Astrocyte (in vitro differentiated cells and primary cell): Measurements from ENCODE around the gene RBBP7. TPM values are rescaled to one million over a fixed set of nuclear protein-coding genes. Genes with fewer than 3 reads are reported as not detected.

ENCODE experiments used
- DNase-seq: peaks from one replicate; pipeline ENCODE4 v3.0.0-alpha.2; 2010; ENCODE audit warnings: low read depth
- FAIRE-seq: peaks from 2 replicates; lab custom pipeline; 2011; peaks lifted over from hg19 to GRCh38; lab: Jason Lieb, UNC
- H2AFZ ChIP-seq: 2 replicates; pipeline ENCODE4 v1.6.0; 2012; ENCODE audit warnings: low read depth, low read length, inconsistent platforms
- H3K27ac ChIP-seq: 2 replicates; pipeline ENCODE4 v1.5.1; 2011; ENCODE audit warnings: low read depth, low read length, inconsistent platforms
- H3K27me3 ChIP-seq: 2 replicates; pipeline ENCODE4 v1.6.0; 2011; ENCODE audit warnings: low read length, inconsistent platforms; ENCODE audit not compliant: insufficient read depth
- H3K36me3 ChIP-seq: 2 replicates; pipeline ENCODE4 v1.5.1; 2011; ENCODE audit warnings: low read length, inconsistent platforms; ENCODE audit not compliant: insufficient read depth
- H3K4me1 ChIP-seq: 2 replicates; pipeline ENCODE4 v1.5.1; 2011; ENCODE audit warnings: low read length, inconsistent platforms; ENCODE audit not compliant: insufficient read depth
- H3K4me2 ChIP-seq: 2 replicates; pipeline ENCODE4 v1.6.0; 2012; ENCODE audit warnings: low read length, inconsistent platforms
- H3K4me3 ChIP-seq: 2 replicates; pipeline ENCODE4 v1.5.1; 2011; ENCODE audit warnings: low read depth, mild to moderate bottlenecking, low read length, inconsistent platforms; ENCODE audit not compliant: insufficient read depth
- H3K79me2 ChIP-seq: 2 replicates; pipeline ENCODE4 v1.6.0; 2012; ENCODE audit warnings: mild to moderate bottlenecking, low read length, inconsistent platforms; ENCODE audit not compliant: insufficient read depth
- H3K9ac ChIP-seq: 2 replicates; pipeline ENCODE4 v1.6.0; 2012; ENCODE audit warnings: mild to moderate bottlenecking, low read length, inconsistent platforms
- H3K9me3 ChIP-seq: 2 replicates; pipeline ENCODE4 v1.5.1; 2012; ENCODE audit warnings: low read depth, mild to moderate bottlenecking, low read length, inconsistent platforms; ENCODE audit not compliant: insufficient read depth
- H4K20me1 ChIP-seq: 2 replicates; pipeline ENCODE4 v1.6.0; 2012; ENCODE audit warnings: low read length, inconsistent platforms; ENCODE audit not compliant: insufficient read depth
- H3K27ac Mint-ChIP-seq: one replicate; pipeline ENCODE4 v1.8.0; 2021; ENCODE audit warnings: mild to moderate bottlenecking, mixed read lengths; ENCODE audit not compliant: unreplicated experiment
- H3K27me3 Mint-ChIP-seq: one replicate; pipeline ENCODE4 v1.8.0; 2021; ENCODE audit warnings: low read depth, mixed read lengths; ENCODE audit not compliant: unreplicated experiment
- H3K36me3 Mint-ChIP-seq: one replicate; pipeline ENCODE4 v1.8.0; 2021; ENCODE audit warnings: low read depth, mixed read lengths; ENCODE audit not compliant: unreplicated experiment
- H3K4me1 Mint-ChIP-seq: one replicate; pipeline ENCODE4 v1.8.0; 2021; ENCODE audit warnings: low read depth, mixed read lengths; ENCODE audit not compliant: unreplicated experiment
- H3K4me3 Mint-ChIP-seq: one replicate; pipeline ENCODE4 v1.8.0; 2021; ENCODE audit warnings: mild to moderate bottlenecking, moderate library complexity, mixed read lengths; ENCODE audit not compliant: unreplicated experiment
- H3K9me3 Mint-ChIP-seq: one replicate; pipeline ENCODE4 v1.8.0; 2021; ENCODE audit warnings: mild to moderate bottlenecking, mixed read lengths; ENCODE audit not compliant: unreplicated experiment
- EZH2 ChIP-seq: IDR thresholded peaks from 2 replicates; pipeline ENCODE4 v1.6.1; 2012; ENCODE audit warnings: mild to moderate bottlenecking, low read length, inconsistent platforms; ENCODE audit not compliant: insufficient read depth
- total RNA-seq: library from RNA; stranded (reverse); gene quantifications from 2 replicates; pipeline ENCODE4 v1.2.1, GENCODE V29; 2021
- TF ChIP-seq, protein P1 (sequence below): IDR thresholded peaks from 2 replicates; pipeline ENCODE4 v1.5.1; 2011; ENCODE audit warnings: low read depth, mild to moderate bottlenecking, inconsistent platforms, low read length, moderate library complexity; ENCODE audit not compliant: insufficient read depth

Gene RBBP7
- total RNA-seq, 1 donor from 2014 or later: 86.1 TPM

DNA sequence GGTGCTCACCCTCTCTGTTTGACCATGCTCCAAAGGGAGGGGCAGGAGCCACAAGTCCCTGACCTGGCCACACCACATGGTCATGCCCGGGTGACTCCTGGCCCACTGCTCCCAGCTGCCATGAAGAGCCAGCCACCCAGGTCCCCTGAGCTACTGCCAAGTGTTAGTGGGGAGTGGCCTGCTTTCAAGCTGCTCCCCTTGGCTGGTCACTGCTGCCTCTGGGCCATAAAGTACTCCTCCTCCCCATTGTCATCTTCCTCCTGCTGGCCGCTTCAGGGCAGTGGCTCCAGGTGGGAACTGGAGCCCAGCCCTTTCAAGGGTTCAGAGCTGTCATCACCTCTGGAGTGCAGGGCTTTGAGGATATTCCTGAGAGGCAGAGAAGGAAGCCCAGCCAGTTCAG is 27.3 kb upstream of the RBBP7 start:
- Histone ChIP-seq H3K36me3 (no peaks in the 10 kb centered on the region), H3K9me3 (no peaks in the 10 kb centered on the region), H3K27me3 (no peaks in the 10 kb centered on the region), H3K4me3 (no peak overlapping the region), H3K9ac (no peak overlapping the region), H3K27ac (no peak overlapping the region), H3K4me1 (no peaks in the 10 kb centered on the region), H3K79me2 (no peaks in the 10 kb centered on the region), H2AFZ (no peak overlapping the region), H4K20me1 (no peaks in the 10 kb centered on the region), H3K4me2 (no peak overlapping the region)
- Mint-ChIP-seq H3K4me1 (peaks cover 2% of the 10 kb centered on the region), H3K9me3 (no peaks in the 10 kb centered on the region), H3K4me3 (no peak overlapping the region), H3K27ac (no peak overlapping the region), H3K27me3 (peaks cover 5% of the 10 kb centered on the region), H3K36me3 (no peaks in the 10 kb centered on the region)
- FAIRE-seq: no peak
- TF ChIP-seq, protein P1, sequence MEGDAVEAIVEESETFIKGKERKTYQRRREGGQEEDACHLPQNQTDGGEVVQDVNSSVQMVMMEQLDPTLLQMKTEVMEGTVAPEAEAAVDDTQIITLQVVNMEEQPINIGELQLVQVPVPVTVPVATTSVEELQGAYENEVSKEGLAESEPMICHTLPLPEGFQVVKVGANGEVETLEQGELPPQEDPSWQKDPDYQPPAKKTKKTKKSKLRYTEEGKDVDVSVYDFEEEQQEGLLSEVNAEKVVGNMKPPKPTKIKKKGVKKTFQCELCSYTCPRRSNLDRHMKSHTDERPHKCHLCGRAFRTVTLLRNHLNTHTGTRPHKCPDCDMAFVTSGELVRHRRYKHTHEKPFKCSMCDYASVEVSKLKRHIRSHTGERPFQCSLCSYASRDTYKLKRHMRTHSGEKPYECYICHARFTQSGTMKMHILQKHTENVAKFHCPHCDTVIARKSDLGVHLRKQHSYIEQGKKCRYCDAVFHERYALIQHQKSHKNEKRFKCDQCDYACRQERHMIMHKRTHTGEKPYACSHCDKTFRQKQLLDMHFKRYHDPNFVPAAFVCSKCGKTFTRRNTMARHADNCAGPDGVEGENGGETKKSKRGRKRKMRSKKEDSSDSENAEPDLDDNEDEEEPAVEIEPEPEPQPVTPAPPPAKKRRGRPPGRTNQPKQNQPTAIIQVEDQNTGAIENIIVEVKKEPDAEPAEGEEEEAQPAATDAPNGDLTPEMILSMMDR: no peak
- no peak for TF ChIP-seq EZH2
- no peak for DNase-seq

DNA sequence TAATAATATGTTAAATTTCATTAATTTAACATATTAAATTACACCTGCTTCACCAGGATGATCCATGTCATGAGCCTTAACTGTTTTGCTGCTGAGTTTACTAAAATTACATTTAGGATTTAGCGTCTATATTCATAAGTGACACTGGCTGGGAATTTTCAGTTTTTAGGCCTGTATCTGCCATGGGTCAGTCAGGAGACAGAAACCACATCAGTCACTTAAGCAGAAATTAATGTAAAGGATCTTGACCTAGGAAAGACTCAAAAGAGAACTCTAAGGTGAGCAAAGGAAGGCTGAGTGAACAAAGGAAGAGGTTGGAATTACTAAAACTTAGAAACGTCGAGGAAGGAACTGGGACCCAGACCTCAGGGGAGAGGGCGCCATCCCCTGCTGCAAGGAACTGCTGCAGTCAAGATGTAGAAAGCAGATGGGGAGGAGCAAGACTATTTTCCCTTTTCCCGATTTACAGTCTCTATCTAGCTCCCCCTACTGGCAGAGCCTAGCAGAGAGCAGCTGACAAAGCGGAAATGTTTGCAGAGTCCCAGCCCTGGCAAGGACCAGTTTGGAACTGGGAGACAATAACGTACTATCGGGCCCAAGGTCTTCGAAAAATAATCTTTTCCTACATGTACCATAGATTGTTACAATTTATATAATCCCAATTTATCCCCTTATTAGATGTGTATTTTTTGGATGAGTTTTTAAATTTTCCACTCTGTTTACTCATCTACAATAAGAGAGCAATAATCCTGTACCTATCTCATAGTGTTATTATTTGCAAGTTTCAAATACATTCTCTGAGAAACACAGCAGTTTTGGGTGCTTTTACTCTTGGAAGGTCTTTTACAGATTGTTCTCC is 22.6 kb upstream of the RBBP7 start:
- FAIRE-seq (peak; percentile 90), DNase-seq (peak; percentile 65)
- Histone ChIP-seq H3K79me2 (no peaks in the 10 kb centered on the region), H2AFZ (peak overlapping the region; percentile 66), H3K27ac (no peak overlapping the region), H3K4me3 (no peak overlapping the region), H3K9me3 (no peaks in the 10 kb centered on the region), H3K4me1 (no peaks in the 10 kb centered on the region), H4K20me1 (no peaks in the 10 kb centered on the region), H3K36me3 (no peaks in the 10 kb centered on the region), H3K27me3 (no peaks in the 10 kb centered on the region), H3K4me2 (peak overlapping the region; percentile 54), H3K9ac (no peak overlapping the region)
- Mint-ChIP-seq H3K9me3 (no peaks in the 10 kb centered on the region), H3K4me1 (peaks cover 2% of the 10 kb centered on the region), H3K27ac (no peak overlapping the region), H3K27me3 (peaks cover 1% of the 10 kb centered on the region), H3K36me3 (no peaks in the 10 kb centered on the region), H3K4me3 (no peak overlapping the region)
- TF ChIP-seq, protein P1: peak; percentile 77
- TF ChIP-seq EZH2: no peak

DNA sequence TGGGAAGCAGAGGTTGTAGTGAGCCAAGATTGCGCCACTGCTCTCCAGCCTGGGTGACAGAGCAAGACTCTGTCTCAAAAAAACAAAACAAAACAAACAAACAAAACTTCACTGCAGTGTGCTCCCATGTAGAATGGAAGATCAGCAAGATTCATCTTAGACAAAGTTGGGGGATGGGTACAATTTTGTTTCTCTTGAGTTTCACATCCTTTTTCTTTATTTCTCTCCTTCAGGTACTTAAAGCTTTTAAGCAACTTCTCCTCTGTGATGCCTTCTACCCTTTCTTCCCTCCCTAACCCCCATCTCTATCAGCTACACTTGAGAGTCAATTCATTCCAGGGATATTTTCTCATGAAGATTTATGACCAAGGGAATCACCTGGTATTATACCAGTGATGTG is 15.5 kb upstream of the RBBP7 start:
- Mint-ChIP-seq H3K4me1 (no peaks in the 10 kb centered on the region), H3K4me3 (no peak overlapping the region), H3K27ac (no peak overlapping the region), H3K27me3 (no peaks in the 10 kb centered on the region), H3K9me3 (no peaks in the 10 kb centered on the region), H3K36me3 (no peaks in the 10 kb centered on the region)
- no peak for TF ChIP-seq EZH2
- TF ChIP-seq, protein P1: no peak
- H3K9ac ChIP-seq: no peak overlapping the region
- H3K36me3 ChIP-seq: no peaks in the 10 kb centered on the region
- no peak overlapping the region for H2AFZ ChIP-seq
- FAIRE-seq (no peak), DNase-seq (no peak)
- no peak overlapping the region for H3K27ac ChIP-seq
- no peak overlapping the region for H3K4me2 ChIP-seq
- no peaks in the 10 kb centered on the region for H4K20me1 ChIP-seq
- no peaks in the 10 kb centered on the region for H3K9me3 ChIP-seq
- no peaks in the 10 kb centered on the region for H3K4me1 ChIP-seq
- H3K4me3 ChIP-seq: no peak overlapping the region
- H3K79me2 ChIP-seq: no peaks in the 10 kb centered on the region
- no peaks in the 10 kb centered on the region for H3K27me3 ChIP-seq
